Left ventricle myocardium superior (tissue), 1 donor: ENCODE measurements around the gene DUS2. TPM values are rescaled to one million over a fixed set of nuclear protein-coding genes. Genes with fewer than 3 reads are reported as not detected.
A peak's percentile ranks its signal among the peaks of the same experiment; 100 is the strongest.
"Not testable (repeated sequence)": the region's sequence is repeated elsewhere in the genome, so short reads cannot be mapped to it uniquely, and the experiment has no call there.

ENCODE experiments used
- ATAC-seq: fragments of 200-7000 bp; cut with Tn5 transposase; one replicate; pipeline ENCODE4 v1.9.1; 2020; ENCODE audit warnings: mild to moderate bottlenecking, moderate library complexity
- DNase-seq: peaks from one replicate; pipeline ENCODE4 v3.0.0-alpha.2; 2020
- intact Hi-C: fragments of 100-400 bp; cut with micrococcal nuclease; formaldehyde crosslinking; loops from one replicate; pipeline ENCODE4 v1.11.0; 2022
- long read RNA-seq: library from polyadenylated mRNA; unstranded; transcript quantifications from one replicate; pipeline ENCODE4 v2.0.0, GENCODE V29; 2021
- total RNA-seq: library from RNA; stranded (reverse); fragmentation: NEBNext Ultra II Directional; extraction: Animal tissue kit (Norgen Biotek cat#: 25700); gene quantifications from one replicate; pipeline ENCODE4 v1.2.1, GENCODE V29; 2021
- donor health status: DM: no; HTN: yes; CAD: no; lungs with severe emphysema.

The DUS2 gene
- 4.9 TPM for total RNA-seq
- long read RNA-seq, partial matches to known transcripts = 0 of 9 reads
- long read RNA-seq, other reads (novel, unspliced or antisense) = 4 of 9 reads

- peak; percentile 96 for DNase-seq
- intact Hi-C loops = no loop called here
- peak; percentile 98 for ATAC-seq
These were observed at the start of gene DUS2, which contains the start of gene DDX28 for GRCh38 chr16:68022728-68023537. TSS of gene DUS2 (plus strand) at chr16:68023284. CDS start at chr16:68038024, 14,740 bp downstream. TSS of gene DDX28 (minus strand) at chr16:68023232. CDS start at chr16:68023202, 30 bp downstream.

DNA sequence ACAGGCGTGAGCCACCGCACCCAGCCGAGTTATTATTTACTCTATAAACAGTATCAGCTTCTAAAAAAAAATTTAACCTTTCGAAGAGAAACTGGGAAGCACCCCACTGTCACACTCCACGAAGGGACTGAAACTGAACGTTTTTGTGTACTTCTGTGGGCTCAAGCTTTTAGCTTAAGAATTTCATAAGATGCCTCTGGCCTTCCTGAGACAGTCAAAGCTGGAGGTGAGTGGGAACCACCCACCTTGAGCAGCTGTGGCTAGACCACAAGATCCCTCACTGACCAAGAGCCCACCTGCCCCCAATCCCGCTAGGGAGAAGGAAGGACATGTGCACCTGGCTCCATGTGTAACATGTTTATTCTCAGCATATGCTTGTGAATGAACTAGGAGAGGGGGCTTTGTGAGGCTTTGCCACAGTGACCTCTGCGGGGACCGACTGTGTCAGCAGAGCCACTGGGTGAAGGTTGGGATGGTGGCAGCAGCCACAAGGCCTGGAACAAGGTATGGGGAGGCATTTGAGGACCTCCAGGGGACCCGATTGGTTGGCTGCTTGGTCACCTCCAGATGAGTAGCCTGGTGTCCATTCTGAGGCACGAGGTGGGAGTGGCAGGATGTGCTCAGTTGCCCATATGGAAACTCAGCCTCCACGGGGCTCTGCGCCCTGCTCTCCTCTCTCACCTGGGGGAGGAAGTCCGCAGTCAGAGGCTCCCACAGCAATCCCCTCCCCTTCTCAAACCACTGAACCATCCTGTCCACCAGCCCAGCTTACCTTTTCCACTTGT is 47.6 kb upstream of the DUS2 start:
- intact Hi-C loops = no loop called here
- ATAC-seq (no peak), DNase-seq (no peak)

- no peak for DNase-seq
- intact Hi-C loops = no loop called here
- no peak for ATAC-seq
These were observed 46.9 kb upstream of the DUS2 start for GRCh38 chr16:67976205-67976604.

DNA sequence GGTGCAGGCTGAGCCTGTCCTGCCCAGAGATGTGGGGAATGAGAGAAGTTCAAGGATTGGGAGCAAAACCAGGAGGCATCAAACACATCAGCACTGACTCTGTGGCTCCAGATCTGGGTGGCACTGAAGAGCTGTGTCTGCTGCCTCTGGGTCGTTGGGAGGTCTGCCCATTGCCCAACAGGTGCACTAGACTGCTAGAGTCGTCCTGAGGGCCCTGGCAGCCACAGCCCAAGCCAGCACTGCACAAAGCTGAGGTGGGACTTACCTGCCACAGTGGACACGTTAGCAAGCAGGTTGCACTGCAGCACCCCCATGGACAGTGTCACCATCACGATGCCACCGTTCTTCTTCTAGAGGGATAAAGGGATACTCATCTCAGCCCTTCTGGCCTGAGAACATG is 46.1 kb upstream of the DUS2 start:
- ATAC-seq (no peak), DNase-seq (no peak)
- intact Hi-C loops = no loop called here

DNA sequence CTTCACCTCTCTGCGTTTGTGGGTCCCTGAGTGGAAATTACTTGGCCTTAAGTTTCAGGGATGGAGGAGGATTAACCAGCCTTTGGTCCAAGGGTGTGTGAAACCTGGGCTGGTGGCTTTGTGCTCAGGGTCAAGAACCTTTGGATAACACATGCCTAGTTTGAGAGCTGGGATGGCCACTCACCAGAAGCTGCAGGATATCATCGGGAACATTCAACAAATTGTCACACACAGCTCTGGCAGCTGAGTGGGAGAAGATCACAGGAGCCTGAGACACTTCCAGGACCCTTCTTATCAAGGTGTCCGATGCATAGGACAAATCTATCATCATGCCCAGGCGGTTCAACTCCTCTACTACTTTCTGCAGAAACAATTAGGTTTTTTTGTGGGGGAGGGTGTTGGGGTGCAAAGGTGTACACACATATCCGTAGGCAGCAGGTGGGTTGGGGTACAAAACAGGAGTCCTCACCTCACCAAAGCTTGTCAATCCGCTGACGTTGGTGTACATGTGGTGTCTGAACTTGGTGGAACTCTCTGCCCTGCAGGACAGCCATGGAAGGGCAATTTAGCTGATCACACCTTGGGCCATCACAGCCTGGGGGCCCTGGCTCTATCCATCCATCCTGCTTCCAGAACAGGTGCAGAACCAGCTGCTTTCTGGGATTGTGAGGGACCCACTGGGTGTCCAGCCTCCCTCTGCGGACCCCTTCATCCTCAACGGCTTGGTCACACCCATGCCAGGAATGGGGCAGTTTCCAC is 45.4 kb upstream of the DUS2 start:
- intact Hi-C loops = no loop called here
- no peak for DNase-seq
- ATAC-seq = peak; percentile 28

GRCh38 chr16:67979955-67980678 is 43.0 kb upstream of the DUS2 start, which contains the start of gene DPEP3:
TSS of gene DPEP3 (minus strand) at chr16:67980499. CDS start at chr16:67980380, 119 bp downstream.
- DNase-seq (no peak), ATAC-seq (no peak)
- intact Hi-C loops = no loop called here

GRCh38 chr16:67982011-67982696 is 40.9 kb upstream of the DUS2 start:
- DNase-seq (no peak), ATAC-seq (no peak)
- intact Hi-C loops = no loop called here

DNA sequence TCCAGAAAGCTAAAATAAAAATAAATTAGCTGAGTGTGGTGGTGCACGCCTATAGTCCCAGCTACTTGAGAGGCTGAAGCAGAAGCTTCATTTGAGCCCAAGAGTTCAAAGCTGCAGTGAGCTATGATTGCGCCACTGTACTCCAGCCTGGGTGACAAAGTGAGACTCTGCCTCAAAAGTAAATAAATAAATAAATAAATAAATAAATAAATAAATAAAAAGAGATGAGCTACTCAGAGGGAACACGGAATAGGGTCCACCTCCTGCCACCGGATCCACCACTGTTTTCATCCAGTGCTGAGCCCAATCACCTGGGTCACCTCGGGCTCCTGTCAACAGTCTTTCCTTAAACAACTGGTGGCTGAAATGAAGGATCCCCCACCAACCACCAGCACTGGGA is 36.1 kb upstream of the DUS2 start:
- ATAC-seq (no peak), DNase-seq (no peak)
- intact Hi-C loops = no loop called here

DNA sequence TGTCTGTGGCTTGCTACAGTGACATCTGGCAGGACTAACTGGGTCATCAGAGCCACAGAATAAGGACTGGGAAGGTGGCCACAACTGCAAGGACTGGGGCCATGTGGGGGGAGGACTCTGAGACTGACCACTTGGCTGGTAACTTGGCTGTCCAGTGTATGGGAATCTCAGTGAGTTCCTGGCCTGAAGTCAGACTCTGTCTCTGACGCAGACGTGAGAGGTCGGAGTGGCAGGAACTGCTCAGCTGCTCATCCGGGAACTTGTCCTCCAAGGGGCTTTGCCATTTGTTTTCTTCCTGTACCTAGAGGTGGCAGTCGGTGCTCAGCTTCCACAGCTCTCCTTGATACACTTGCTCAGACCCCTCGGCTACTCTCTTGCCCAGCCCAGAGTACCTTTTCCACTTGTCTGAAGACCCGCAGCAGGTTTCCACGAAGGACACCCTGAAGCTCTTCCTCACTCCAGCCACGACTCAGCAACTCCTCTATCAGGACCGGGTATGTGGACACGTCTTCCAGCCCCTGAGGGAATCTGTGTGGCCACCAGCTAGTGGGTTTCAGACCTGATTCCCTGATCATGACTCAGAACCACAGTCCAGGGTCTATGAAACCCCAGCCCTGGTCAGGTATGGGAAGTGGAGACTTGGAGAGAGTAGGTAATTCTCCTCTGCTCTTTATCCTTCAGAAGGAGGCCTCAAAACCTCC is 35.5 kb upstream of the DUS2 start:
- DNase-seq (no peak), ATAC-seq (peak; percentile 49)
- intact Hi-C loops = no loop called here

DNA sequence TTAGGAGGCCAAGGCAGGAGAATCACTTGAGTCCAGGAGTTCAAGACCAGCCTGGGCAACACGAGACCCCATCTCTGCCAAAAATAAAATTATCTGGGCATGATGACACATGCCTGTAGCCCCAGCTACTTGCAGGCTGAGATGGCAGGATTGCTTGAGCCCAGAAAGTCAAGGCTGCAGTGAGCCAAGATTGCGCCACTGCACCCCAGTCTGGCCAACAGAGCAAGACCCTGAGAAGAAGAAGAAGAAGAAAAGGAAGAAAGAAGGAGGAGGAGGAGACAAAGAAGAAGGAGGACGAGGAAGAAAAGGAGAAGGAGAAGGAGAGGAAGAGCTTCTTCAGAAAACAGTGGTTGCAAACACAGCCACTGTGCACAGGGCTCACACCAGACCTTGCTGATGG is 34.4 kb upstream of the DUS2 start:
- DNase-seq = no peak
- intact Hi-C loops = no loop called here
- ATAC-seq = no peak

GRCh38 chr16:67989322-67990017 is 33.6 kb upstream of the DUS2 start:
- intact Hi-C loops = no loop called here
- ATAC-seq = no peak
- no peak for DNase-seq

- intact Hi-C loops = no loop called here
- ATAC-seq = no peak
These were observed 33.1 kb upstream of the DUS2 start for GRCh38 chr16:67990018-67990386.

GRCh38 chr16:67992661-67993206 is 30.4 kb upstream of the DUS2 start:
- DNase-seq = no peak
- intact Hi-C loops = no loop called here

More at GRCh38 chr16:67990018-67990386, 33.1 kb upstream of the DUS2 start:
- no peak for DNase-seq

DNA sequence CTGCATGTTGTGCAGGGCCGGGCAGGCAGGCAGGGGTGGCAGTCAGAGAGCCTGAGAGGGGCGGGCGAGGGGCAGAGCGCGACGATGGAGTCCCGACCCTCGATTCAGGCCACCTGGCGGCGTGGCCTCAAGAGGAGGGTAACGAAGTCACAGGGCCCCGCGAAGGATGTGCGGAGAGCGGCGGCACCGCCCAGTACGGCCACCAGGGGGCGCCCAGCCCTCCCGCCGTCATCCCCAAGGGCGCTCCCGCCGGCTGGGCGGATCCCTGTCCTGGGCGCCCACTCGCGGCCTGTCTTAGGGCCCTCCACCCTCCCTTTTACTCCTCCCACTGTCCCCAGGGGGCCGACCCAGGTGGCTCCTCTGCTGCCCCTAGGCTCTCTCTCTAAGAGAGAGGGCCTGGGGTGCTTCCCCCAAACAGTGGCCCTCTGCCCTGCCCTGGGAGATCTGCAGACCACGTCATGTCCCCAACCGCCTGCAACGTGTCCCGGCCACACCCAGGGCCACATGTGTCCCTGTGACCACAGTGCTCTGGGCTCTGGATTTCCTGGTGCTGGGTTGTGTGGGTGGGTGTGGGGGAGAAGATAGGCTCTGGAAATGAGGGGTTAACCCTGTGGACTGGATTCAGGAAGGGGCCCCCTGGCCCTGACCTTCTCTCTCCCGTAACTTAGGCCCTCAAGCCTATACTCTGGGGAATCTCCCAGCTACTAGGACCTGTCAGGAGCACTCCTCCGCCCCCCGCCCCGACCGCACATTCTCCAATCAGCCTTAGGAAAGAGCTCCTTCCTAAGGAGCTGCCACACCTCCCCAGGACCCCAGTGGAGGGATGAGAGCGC is 29.7 kb upstream of the DUS2 start:
- intact Hi-C loops = no loop called here

More at GRCh38 chr16:67992661-67993206, 30.4 kb upstream of the DUS2 start:
- peak; percentile 8 for ATAC-seq

DNA sequence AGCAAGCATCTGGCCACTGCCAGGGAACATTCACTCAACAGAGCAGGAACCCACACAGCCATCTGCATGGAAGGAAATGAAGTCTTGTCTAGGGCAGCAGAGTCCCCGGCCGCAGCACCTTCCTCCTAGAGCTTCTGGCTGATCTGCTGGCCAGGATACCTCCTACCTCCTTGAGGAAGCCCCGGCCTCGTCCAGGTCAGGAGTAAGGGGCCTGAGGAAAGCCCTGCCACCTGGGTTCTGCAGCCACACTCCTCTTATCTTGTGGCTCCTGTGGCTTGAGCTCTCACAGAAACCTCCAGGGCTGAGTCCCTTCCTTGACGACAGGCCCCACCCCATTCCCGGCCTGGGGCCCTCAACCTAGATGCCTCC is 29.1 kb upstream of the DUS2 start:
- intact Hi-C loops, DNase-seq: not testable (repeated sequence)
- ATAC-seq = peak; percentile 18

More for the DNA sequence above, 29.7 kb upstream of the DUS2 start:
- DNase-seq (peak; percentile 93), ATAC-seq (peak; percentile 96)

- no peak for DNase-seq
- ATAC-seq = no peak
- intact Hi-C loops = no loop called here
These were observed 27.7 kb upstream of the DUS2 start for GRCh38 chr16:67995423-67995822.
